HepG2 (cell line): Measurements from ENCODE around the gene STARD10. TPM values are rescaled to one million over a fixed set of nuclear protein-coding genes. Genes with fewer than 3 reads are reported as not detected.
A peak's percentile ranks its signal among the peaks of the same experiment; 100 is the strongest.

ENCODE experiments used
- AGO2 ChIP-seq: fragments of 200-400 bp; formaldehyde crosslinking; optimal IDR thresholded peaks from 2 replicates; pipeline ENCODE3; 2017; ENCODE audit warnings: mild to moderate bottlenecking, low read depth, low read length, moderate library complexity
- CREB3 ChIP-seq: sonication (generic); formaldehyde crosslinking; IDR thresholded peaks from 2 replicates; pipeline ENCODE4 v1.5.0; 2020; ENCODE audit warnings: missing genetic modification reagents
- CTCF ChIP-seq: sonication (generic); formaldehyde crosslinking; IDR thresholded peaks from 2 replicates; pipeline ENCODE4 v1.5.0; 2020; ENCODE audit warnings: mild to moderate bottlenecking, missing genetic modification reagents, moderate library complexity
- GPBP1L1 ChIP-seq: sonication (generic); formaldehyde crosslinking; IDR thresholded peaks from 2 replicates; pipeline ENCODE4 v1.5.0; 2020; ENCODE audit warnings: mild to moderate bottlenecking, missing genetic modification reagents
- KDM3A ChIP-seq: IDR thresholded peaks from 2 replicates; pipeline ENCODE4 v1.6.1; 2018; ENCODE audit warnings: low read depth, missing compliant biosample characterization
- KLF13 ChIP-seq: sonication (generic); formaldehyde crosslinking; IDR thresholded peaks from 2 replicates; pipeline ENCODE4 v1.4.0; 2020; ENCODE audit warnings: mild to moderate bottlenecking, missing genetic modification reagents
- LBX2 ChIP-seq: sonication (generic); formaldehyde crosslinking; IDR thresholded peaks from 2 replicates; pipeline ENCODE4 v1.5.0; 2020; ENCODE audit warnings: missing genetic modification reagents, mild to moderate bottlenecking, borderline replicate concordance
- MTERF4 ChIP-seq: sonication (generic); formaldehyde crosslinking; IDR thresholded peaks from 2 replicates; pipeline ENCODE4 v1.8.0; 2023; ENCODE audit warnings: mild to moderate bottlenecking, missing genetic modification reagents
- SAP130 ChIP-seq: IDR thresholded peaks from 2 replicates; pipeline ENCODE4 v1.6.1; 2016; ENCODE audit warnings: low read depth
- SMC3 ChIP-seq: IDR thresholded peaks from 2 replicates; pipeline ENCODE4 v1.6.1; 2011; ENCODE audit warnings: low read length, improper control_type of control experiment
- TARDBP ChIP-seq: sonication (generic); formaldehyde crosslinking; IDR thresholded peaks from 2 replicates; pipeline ENCODE4 v1.8.0; 2022; ENCODE audit warnings: mild to moderate bottlenecking, missing genetic modification reagents
- TRIM24 ChIP-seq: sonication (generic); formaldehyde crosslinking; IDR thresholded peaks from 2 replicates; pipeline ENCODE4 v1.8.0; 2022; ENCODE audit warnings: mild to moderate bottlenecking, missing genetic modification reagents
- ZBTB34 ChIP-seq: sonication (generic); formaldehyde crosslinking; IDR thresholded peaks from 2 replicates; pipeline ENCODE4 v1.8.0; 2022; ENCODE audit warnings: mild to moderate bottlenecking, missing genetic modification reagents
- ZC3H4 ChIP-seq: sonication (generic); formaldehyde crosslinking; IDR thresholded peaks from 2 replicates; pipeline ENCODE4 v1.4.0; 2020; ENCODE audit warnings: missing genetic modification reagents, borderline replicate concordance
- ZIK1 ChIP-seq: sonication (generic); formaldehyde crosslinking; IDR thresholded peaks from 2 replicates; pipeline ENCODE4 v1.5.0; 2020; ENCODE audit warnings: mild to moderate bottlenecking, low read depth, missing genetic modification reagents, borderline replicate concordance
- ZNF136 ChIP-seq: sonication (generic); formaldehyde crosslinking; IDR thresholded peaks from 2 replicates; pipeline ENCODE4 v1.8.1; 2022; ENCODE audit warnings: low read depth, mild to moderate bottlenecking, moderate library complexity, missing genetic modification reagents
- ZNF350 ChIP-seq: sonication (generic); formaldehyde crosslinking; IDR thresholded peaks from 2 replicates; pipeline ENCODE4 v1.4.0; 2020; ENCODE audit warnings: mild to moderate bottlenecking, low read depth, missing genetic modification reagents, borderline replicate concordance
- ZNF768 ChIP-seq: sonication (generic); formaldehyde crosslinking; IDR thresholded peaks from 2 replicates; pipeline ENCODE4 v1.4.0; 2020; ENCODE audit warnings: missing genetic modification reagents
- ZNF770 ChIP-seq: sonication (generic); formaldehyde crosslinking; IDR thresholded peaks from 2 replicates; pipeline ENCODE4 v1.5.0; 2020; ENCODE audit warnings: mild to moderate bottlenecking, missing genetic modification reagents
- ZNF841 ChIP-seq: sonication (generic); formaldehyde crosslinking; IDR thresholded peaks from 2 replicates; pipeline ENCODE4 v1.8.1; 2023; ENCODE audit warnings: missing genetic modification reagents, borderline replicate concordance
- polyA plus RNA-seq, 8 experiments: library from polyadenylated mRNA; depleted of rRNA in 3 of 8; stranded (reverse) in 7 of 8; unstranded in 1 of 8; fragments of >200 nt; fragmentation: Illumina TruSeq in 4 of 8; extraction: Trizol in 4 of 8; gene quantifications; 2 replicates each; pipeline versions ENCODE4 v1.2.1 to v1.2.3, GENCODE V29; 2011 to 2016; ENCODE audit warnings: low read depth in 4 of 8, missing spikeins in 1 of 8, mixed read lengths in 1 of 8; ENCODE audit not compliant: insufficient read depth in 1 of 8
- total RNA-seq, 5 experiments: library from RNA; depleted of rRNA; stranded (reverse); fragments of >200 nt; fragmentation: Illumina TruSeq; extraction: Trizol; gene quantifications; 2 replicates each; pipeline ENCODE4 v1.2.3, GENCODE V29; 2016; ENCODE audit warnings: low read depth in 1 of 5

STARD10 gene
- total and polyA plus RNA-seq, 2 of the 13 experiments (the other 11 are each of a cell fraction or from before 2014, with no cell fraction given): 260 to 341 TPM

- TF ChIP-seq TRIM24 (CRISPR knock-in tag) (0 out of 2 replicates have a peak, but pooled peaks have one; percentile 23), GPBP1L1 (CRISPR knock-in tag) (no peak), ZC3H4 (CRISPR knock-in tag) (no peak), SMC3 (peak; percentile 98), KDM3A (CRISPR knock-in tag) (no peak), TARDBP (CRISPR knock-in tag) (no peak), ZIK1 (CRISPR knock-in tag) (0 out of 2 replicates have a peak, but pooled peaks have one; percentile 22), ZBTB34 (CRISPR knock-in tag) (no peak), ZNF770 (CRISPR knock-in tag) (no peak), CTCF (CRISPR knock-in tag) (peak; percentile 91), ZNF841 (CRISPR knock-in tag) (no peak), MTERF4 (CRISPR knock-in tag) (no peak), SAP130 (CRISPR knock-in tag) (peak; percentile 39; the same call in 1 of the 2 replicates), ZNF136 (no peak), AGO2 (no peak), KLF13 (no peak), ZNF350 (CRISPR knock-in tag) (no peak), ZNF768 (CRISPR knock-in tag) (no peak), CREB3 (CRISPR knock-in tag) (no peak), LBX2 (CRISPR knock-in tag) (no peak)
Measured at GRCh38 chr11:72724851-72725723, 68.8 kb downstream of the STARD10 start (continued).
